ENCODE results near the gene LAMTOR3.
A peak's percentile ranks its signal among the peaks of the same experiment; 100 is the strongest.

The LAMTOR3 gene, protein sequence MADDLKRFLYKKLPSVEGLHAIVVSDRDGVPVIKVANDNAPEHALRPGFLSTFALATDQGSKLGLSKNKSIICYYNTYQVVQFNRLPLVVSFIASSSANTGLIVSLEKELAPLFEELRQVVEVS

DNA sequence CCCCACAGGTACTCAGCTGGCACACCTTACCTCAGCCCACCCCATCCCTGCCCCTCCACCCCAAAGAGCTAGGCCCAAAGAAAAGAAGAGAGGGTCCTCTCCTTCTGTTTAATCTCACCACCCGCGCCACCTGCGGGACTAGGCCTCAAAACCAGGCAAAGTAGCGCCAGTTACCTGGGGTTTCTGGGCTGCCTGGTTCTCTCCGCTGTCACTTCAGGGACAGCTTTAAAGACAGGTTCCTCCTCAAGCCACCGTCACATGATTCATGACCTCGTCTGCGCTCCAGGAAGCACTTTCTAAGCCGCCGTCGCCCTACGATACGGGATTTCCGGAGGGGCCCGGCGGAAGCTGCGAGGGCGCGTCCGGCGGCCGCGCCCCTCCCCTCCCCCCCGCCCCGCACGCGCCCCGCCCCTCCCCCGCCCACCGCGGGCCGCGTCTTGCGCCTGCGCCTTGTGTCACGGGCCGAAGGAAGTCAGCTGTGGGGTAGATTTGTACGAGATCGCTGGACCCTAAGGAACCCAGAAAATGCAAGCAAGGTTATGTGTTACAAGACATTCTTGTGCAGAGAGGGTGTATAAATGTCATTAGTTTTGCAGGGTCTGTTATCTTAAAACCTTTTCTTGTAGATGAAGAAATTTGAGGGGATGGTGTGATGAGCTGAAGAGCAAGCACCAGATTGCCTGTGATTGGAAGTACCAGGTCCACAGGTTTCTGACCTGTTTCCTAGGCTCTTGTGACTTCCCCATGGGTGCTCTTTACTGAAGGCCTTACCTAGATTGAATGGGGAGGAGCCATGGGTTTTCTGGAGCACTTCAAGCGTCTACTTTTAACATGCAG lies at the start of gene LAMTOR3:
Gene LAMTOR3, minus strand, starts transcription at position 267 of the 837 bp plus-strand sequence. CDS start 464 bp downstream, outside the sequence.
- in situ Hi-C loops (cut with MboI; ENCODE audit: low sequenced_read_pairs) = no loop called here
- peaks cover 4% of the 10 kb centered on the region; the same call in 1 of the 2 replicates for H3K36me3 ChIP-seq (replicated peaks)

DNA sequence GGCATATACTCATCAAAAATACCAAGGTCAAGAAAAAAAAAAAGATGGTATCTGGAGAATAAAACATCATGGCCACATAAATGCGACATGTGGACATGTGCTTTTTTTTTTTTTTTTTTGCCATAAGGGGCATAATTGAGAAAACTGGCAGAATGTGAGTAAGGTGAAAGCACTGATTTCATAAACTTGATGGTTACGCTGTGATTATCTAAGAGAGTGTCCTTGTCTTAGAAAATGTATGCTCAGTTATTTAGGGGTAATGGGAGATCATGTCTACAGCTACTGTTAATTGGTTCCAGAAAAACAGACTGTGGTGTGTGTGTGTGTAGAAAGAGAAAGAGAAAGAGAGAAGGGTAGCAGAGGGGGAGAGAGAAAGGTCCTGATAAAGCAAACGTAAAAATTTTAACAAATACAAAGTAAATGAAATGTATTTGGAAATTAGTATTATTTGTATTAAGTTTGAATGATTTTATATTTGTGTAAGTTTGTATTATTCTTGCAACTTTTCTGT lies 44.1 kb upstream of the LAMTOR3 start:
- in situ Hi-C loops (cut with MboI; ENCODE audit: low sequenced_read_pairs) = no loop called here

More for the DNA sequence above, at the start of gene LAMTOR3:
- H3K4me3 ChIP-seq = peak within 1 kb of the TSS; percentile 80
- peak; percentile 85 to 91 for DNase-seq (ENCODE audit: low spot score in 2 of 2)
- H3K4me1 ChIP-seq = peaks cover 10% of the 10 kb centered on the region
- H3K27me3 ChIP-seq (ENCODE audit: low read depth) = no peaks in the 10 kb centered on the region
- no peaks in the 10 kb centered on the region for H3K9me3 ChIP-seq

DNA sequence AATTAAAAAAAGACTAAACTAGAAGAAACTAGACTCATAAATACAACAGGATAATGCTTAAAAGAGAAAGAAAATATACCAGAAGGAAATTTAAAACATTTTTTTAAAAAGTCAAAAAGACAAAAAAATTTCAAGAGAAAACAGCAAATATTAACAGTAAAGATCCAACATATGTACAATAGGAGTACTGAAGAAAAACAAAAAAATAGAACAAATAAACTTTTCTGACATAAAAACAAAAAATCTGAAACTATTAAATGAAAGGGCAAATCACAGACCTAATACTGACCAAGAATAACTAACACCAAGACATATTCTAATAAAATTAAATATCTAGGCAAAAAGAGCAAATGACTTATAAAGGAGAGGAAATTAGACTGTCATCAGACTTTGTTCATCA lies 40.7 kb upstream of the LAMTOR3 start:
- Histone ChIP-seq H3K4me1 (no peaks in the 10 kb centered on the region), H3K27me3 (ENCODE audit: low read depth) (no peaks in the 10 kb centered on the region), H3K36me3 (replicated peaks) (peaks cover 4% of the 10 kb centered on the region; the same call in 1 of the 2 replicates), H3K9me3 (peaks cover 9% of the 10 kb centered on the region), H3K4me3 (no peak overlapping the region)
- no peak for DNase-seq (ENCODE audit: low spot score in 2 of 2)
- in situ Hi-C loops (cut with MboI; ENCODE audit: low sequenced_read_pairs) = no loop called here

More for the DNA sequence above, 44.1 kb upstream of the LAMTOR3 start:
- H3K27me3 ChIP-seq (ENCODE audit: low read depth) = no peaks in the 10 kb centered on the region
- peaks cover 12% of the 10 kb centered on the region for H3K9me3 ChIP-seq
- no peak overlapping the region for H3K4me3 ChIP-seq
- DNase-seq (ENCODE audit: low spot score in 2 of 2) = no peak
- peaks cover 4% of the 10 kb centered on the region for H3K4me1 ChIP-seq
- H3K36me3 ChIP-seq (replicated peaks) = peaks cover 4% of the 10 kb centered on the region; the same call in 1 of the 2 replicates

DNA sequence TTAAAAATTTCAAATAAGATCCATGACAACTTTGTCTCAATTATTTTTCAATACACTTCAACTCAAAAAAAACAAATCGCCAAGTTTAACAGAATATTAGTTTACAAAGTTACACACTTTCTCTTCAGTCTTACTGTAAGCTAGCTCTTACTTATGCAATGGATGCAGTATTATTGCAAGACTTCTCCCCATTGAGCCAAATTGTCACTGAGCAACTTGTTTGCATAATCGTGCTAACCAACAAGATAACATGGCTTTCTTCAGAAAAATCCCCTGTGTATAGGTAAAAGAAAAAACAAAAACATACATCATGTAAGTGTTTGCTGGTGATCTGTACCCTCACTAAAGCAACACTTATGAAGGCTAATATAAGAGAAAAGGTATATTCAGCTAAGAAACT lies 33.3 kb upstream of the LAMTOR3 start:
- DNase-seq (ENCODE audit: low spot score in 2 of 2) = no peak
- Histone ChIP-seq H3K27me3 (ENCODE audit: low read depth) (no peaks in the 10 kb centered on the region), H3K9me3 (no peaks in the 10 kb centered on the region), H3K36me3 (replicated peaks) (peaks cover 3% of the 10 kb centered on the region; the same call in 1 of the 2 replicates), H3K4me1 (no peaks in the 10 kb centered on the region), H3K4me3 (no peak overlapping the region)
- in situ Hi-C loops (cut with MboI; ENCODE audit: low sequenced_read_pairs) = no loop called here

DNA sequence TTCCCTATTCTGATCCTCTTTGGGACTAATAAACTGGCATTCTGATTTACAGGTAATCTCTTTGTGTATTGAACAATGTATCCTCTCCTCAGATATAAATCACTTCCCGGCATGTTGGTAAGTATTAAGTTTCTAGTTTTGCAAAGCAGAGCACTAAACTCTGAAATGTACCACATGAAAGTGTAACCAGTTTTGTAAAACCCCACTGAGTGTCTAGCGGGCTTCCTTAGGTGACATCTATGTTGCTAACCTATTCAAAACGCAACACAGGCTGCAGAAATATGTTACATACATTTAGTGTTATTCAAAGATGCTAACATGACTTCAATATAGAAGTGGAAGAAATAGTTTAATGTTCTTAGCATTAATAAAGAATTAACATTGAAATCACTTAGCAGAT lies 26.9 kb upstream of the LAMTOR3 start:
- in situ Hi-C loops (cut with MboI; ENCODE audit: low sequenced_read_pairs) = no loop called here
- Histone ChIP-seq H3K36me3 (replicated peaks) (peaks cover 19% of the 10 kb centered on the region), H3K4me1 (no peaks in the 10 kb centered on the region)

DNA sequence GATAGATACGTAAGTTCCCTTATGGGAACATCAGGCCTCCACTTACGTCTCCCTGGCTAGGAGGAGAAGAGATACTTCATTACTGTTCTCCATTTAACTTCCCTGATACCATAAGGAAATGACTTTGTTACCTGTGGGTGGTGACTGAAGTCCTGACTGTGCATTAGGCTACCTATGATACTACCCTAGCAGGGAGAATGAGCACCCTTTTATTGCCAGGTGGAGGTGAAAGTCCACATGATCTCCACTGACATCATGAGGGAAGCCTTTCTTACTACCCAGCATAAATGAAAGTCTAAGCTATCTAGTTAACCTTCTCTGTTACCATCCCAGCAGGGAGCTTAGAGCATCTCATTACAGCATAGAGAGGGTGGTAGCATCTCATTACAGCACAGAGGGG lies 24.4 kb upstream of the LAMTOR3 start:
- DNase-seq (ENCODE audit: low spot score in 2 of 2) = no peak
- Histone ChIP-seq H3K4me1 (no peaks in the 10 kb centered on the region), H3K4me3 (no peak overlapping the region), H3K36me3 (replicated peaks) (peaks cover 19% of the 10 kb centered on the region), H3K9me3 (no peaks in the 10 kb centered on the region), H3K27me3 (ENCODE audit: low read depth) (no peaks in the 10 kb centered on the region)
- in situ Hi-C loops (cut with MboI; ENCODE audit: low sequenced_read_pairs) = no loop called here

More for the DNA sequence above, 26.9 kb upstream of the LAMTOR3 start:
- Histone ChIP-seq H3K27me3 (ENCODE audit: low read depth) (no peaks in the 10 kb centered on the region), H3K4me3 (no peak overlapping the region), H3K9me3 (no peaks in the 10 kb centered on the region)
- no peak for DNase-seq (ENCODE audit: low spot score in 2 of 2)

DNA sequence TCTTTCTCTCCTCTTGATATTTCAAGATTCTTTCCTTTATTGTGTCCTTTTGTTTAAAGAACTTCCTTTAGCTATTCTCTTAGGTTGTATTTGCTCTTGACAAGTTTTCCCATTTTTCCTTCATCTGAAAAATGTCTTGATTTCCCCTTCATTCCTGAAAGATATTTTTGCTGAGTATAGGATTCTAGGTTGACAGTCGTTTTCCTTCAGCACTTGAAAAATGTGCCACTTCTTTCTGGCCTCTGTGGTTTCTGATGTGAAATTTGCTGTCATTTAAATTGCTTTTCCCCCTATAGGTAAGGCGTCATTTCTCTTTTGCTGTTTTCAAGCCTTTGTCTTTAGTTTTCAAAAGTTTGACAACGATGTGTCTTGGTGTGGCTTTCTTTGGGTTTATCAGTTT lies 23.3 kb upstream of the LAMTOR3 start:
- no peak for DNase-seq (ENCODE audit: low spot score in 2 of 2)
- Histone ChIP-seq H3K4me1 (no peaks in the 10 kb centered on the region), H3K9me3 (no peaks in the 10 kb centered on the region), H3K4me3 (no peak overlapping the region), H3K36me3 (replicated peaks) (peaks cover 19% of the 10 kb centered on the region), H3K27me3 (ENCODE audit: low read depth) (no peaks in the 10 kb centered on the region)
- in situ Hi-C loops (cut with MboI; ENCODE audit: low sequenced_read_pairs) = no loop called here

DNA sequence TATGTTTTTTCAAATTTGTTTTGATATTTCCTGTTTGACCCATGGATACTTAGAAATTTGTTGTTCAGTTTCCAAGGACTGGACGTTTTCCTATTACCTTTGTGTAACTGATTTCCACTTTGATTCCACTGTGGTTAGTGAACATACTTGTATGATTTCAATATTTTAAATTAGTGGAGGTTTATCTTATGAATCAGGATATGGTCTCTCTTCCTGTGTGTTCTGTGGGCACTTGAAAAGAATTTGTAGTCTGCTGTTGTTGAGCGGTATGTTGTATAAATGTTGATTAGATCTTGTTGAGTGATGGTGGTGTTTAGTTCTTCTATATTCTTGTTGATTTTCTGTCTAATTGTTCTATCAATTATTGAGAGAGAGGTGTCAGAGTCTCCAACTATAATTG lies 21.2 kb upstream of the LAMTOR3 start:
- H3K9me3 ChIP-seq = no peaks in the 10 kb centered on the region
- H3K36me3 ChIP-seq (replicated peaks) = peaks cover 15% of the 10 kb centered on the region
- no peak overlapping the region for H3K4me3 ChIP-seq
- in situ Hi-C loops (cut with MboI; ENCODE audit: low sequenced_read_pairs) = no loop called here
- no peaks in the 10 kb centered on the region for H3K27me3 ChIP-seq (ENCODE audit: low read depth)
- DNase-seq (ENCODE audit: low spot score in 2 of 2) = no peak
- H3K4me1 ChIP-seq = no peaks in the 10 kb centered on the region

DNA sequence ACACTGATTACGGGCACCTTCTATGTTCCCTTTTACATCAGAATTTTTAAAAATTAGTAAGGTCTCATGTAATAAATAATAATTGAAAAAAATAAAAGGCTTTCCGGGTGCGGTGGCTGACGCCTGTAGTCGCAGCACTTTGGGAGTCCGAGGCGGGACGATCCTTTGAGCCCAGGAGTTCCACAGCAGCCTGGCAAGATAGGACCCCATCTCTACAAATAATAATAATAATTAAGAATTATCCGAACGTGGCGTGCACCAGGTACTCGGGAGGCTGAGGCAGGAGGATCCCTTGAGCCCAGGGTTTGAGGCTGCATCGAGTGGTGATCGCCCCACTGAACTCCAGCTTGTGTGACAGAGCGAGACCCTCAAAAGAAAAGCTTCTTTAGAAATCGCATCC lies 771 bp upstream of the LAMTOR3 start:
- in situ Hi-C loops (cut with MboI; ENCODE audit: low sequenced_read_pairs) = no loop called here
- no peaks in the 10 kb centered on the region for H3K27me3 ChIP-seq (ENCODE audit: low read depth)
- peak overlapping the region; percentile 80 for H3K4me3 ChIP-seq
- H3K9me3 ChIP-seq = no peaks in the 10 kb centered on the region
- H3K4me1 ChIP-seq = peaks cover 10% of the 10 kb centered on the region
- peaks cover 4% of the 10 kb centered on the region; the same call in 1 of the 2 replicates for H3K36me3 ChIP-seq (replicated peaks)
- no peak for DNase-seq (ENCODE audit: low spot score in 2 of 2)

DNA sequence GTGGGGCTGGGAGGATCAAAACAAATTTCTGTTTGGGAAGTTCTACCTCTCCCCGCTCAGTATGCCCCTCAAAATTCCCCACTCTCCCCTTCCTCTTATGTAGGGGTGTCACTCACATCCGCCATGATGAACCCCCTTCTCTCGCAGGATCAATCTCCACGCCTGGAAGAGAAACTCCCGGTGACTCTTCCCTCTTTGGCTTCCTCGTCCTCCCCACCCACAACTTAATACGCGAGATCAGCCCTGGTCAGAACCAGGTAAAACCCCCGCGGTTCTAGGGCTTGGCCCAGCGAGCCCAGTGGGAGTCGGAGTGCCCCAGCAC lies 427 bp downstream of the LAMTOR3 start:
- H3K9me3 ChIP-seq = no peaks in the 10 kb centered on the region
- H3K4me3 ChIP-seq = peak overlapping the region; percentile 80
- H3K4me1 ChIP-seq = peaks cover 10% of the 10 kb centered on the region
- H3K36me3 ChIP-seq (replicated peaks) = peaks cover 4% of the 10 kb centered on the region; the same call in 1 of the 2 replicates
- in situ Hi-C loops (cut with MboI; ENCODE audit: low sequenced_read_pairs) = no loop called here
- DNase-seq (ENCODE audit: low spot score in 2 of 2) = no peak
- H3K27me3 ChIP-seq (ENCODE audit: low read depth) = no peaks in the 10 kb centered on the region

DNA sequence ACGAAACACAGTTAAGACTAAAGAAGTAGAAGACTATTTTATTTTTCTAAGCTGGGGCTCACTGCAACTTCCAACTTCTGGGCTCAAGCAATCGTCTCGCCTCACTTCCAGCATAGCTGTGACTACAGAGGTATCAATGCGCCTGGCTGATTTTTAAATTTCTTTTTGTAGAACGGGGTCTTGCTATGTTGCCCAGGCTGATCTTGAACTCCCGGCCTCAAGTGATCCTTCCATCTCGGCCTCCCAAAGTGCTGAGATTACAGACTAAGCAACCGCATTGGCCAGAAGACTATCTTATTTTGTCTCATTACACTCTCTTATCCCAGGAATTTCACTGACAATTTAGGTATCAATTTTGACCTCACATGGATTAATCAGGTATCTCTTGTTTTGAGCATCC lies 1.2 kb downstream of the LAMTOR3 start:
- H3K9me3 ChIP-seq = no peaks in the 10 kb centered on the region
- H3K4me3 ChIP-seq = peak overlapping the region; percentile 80
- peaks cover 10% of the 10 kb centered on the region for H3K4me1 ChIP-seq
- H3K36me3 ChIP-seq (replicated peaks) = peaks cover 4% of the 10 kb centered on the region; the same call in 1 of the 2 replicates
- H3K27me3 ChIP-seq (ENCODE audit: low read depth) = no peaks in the 10 kb centered on the region
- in situ Hi-C loops (cut with MboI; ENCODE audit: low sequenced_read_pairs) = no loop called here
- no peak for DNase-seq (ENCODE audit: low spot score in 2 of 2)

DNA sequence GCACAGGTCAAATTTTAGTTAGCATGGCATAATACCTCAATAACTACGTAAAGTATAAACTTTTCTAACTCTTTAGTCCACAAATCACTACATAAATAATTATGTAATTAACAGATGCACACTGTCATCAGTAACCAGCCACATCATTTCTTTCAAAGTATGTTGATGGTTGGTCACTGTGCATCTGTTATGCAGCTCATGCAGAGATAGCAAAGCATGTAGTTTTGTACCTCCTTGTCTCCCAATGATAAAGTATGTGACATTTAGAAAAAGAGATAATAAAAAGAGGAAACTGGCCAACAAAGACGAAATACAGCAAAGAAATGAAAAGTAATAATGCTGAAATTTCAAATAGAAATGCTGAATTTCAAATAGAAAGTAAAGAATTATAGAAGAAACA lies 2.9 kb downstream of the LAMTOR3 start:
- H3K27me3 ChIP-seq (ENCODE audit: low read depth) = no peaks in the 10 kb centered on the region
- H3K4me3 ChIP-seq = no peak overlapping the region
- H3K4me1 ChIP-seq = peaks cover 10% of the 10 kb centered on the region
- peaks cover 9% of the 10 kb centered on the region; the same call in 1 of the 2 replicates for H3K36me3 ChIP-seq (replicated peaks)
- in situ Hi-C loops (cut with MboI; ENCODE audit: low sequenced_read_pairs) = no loop called here
- DNase-seq (ENCODE audit: low spot score in 2 of 2) = no peak
- H3K9me3 ChIP-seq = no peaks in the 10 kb centered on the region

DNA sequence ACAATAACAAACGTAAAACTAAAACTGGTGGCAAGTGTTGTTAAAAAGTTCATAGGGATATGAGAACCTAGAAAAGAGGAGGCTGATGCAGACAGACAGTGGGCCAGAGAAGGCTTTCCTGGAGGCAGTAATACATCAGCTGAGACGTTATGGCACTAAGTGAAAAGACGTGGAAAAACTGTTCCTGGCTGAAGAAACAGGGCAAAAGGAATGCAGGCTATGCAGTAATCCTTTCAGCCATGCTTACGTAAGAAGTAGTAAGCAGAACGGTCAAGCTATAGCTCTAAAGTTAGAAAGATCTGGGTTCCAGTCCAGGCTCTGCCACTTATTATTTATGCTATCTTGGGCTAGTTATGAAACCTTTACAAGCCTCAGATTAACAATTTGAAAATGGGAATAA lies 6.4 kb downstream of the LAMTOR3 start:
- no peak for DNase-seq (ENCODE audit: low spot score in 2 of 2)

DNA sequence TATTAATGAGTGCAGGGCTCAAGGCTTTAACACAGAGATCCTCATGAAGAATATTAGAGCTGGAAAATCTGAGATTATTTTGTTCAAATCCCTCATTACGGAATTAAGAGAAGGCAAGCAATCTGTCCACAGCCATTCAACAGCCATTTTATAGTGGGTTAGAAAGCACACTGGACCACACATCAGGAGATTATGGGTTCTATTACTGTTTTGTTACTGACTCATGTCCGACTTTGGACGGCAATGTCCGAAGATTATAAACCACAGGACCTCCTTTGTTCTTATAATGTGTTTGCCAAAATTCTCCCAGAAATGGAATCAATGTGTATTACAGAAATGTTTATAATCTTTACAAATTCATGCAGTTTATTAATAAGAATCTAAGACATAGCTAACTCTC lies 8.1 kb downstream of the LAMTOR3 start:
- H3K27me3 ChIP-seq (ENCODE audit: low read depth) = no peaks in the 10 kb centered on the region
- H3K4me1 ChIP-seq = no peaks in the 10 kb centered on the region
- peaks cover 21% of the 10 kb centered on the region for H3K36me3 ChIP-seq (replicated peaks)
- no peak overlapping the region for H3K4me3 ChIP-seq
- H3K9me3 ChIP-seq = no peaks in the 10 kb centered on the region
- in situ Hi-C loops (cut with MboI; ENCODE audit: low sequenced_read_pairs) = no loop called here
- DNase-seq (ENCODE audit: low spot score in 2 of 2) = no peak

More for the DNA sequence above, 6.4 kb downstream of the LAMTOR3 start:
- Histone ChIP-seq H3K27me3 (ENCODE audit: low read depth) (no peaks in the 10 kb centered on the region), H3K4me3 (no peak overlapping the region), H3K36me3 (replicated peaks) (peaks cover 18% of the 10 kb centered on the region), H3K4me1 (peaks cover 6% of the 10 kb centered on the region; the same call in 1 of the 2 replicates), H3K9me3 (no peaks in the 10 kb centered on the region)
- in situ Hi-C loops (cut with MboI; ENCODE audit: low sequenced_read_pairs) = no loop called here

Measured in HAP-1 (cell line).